ENCODE data around the gene PLXNA4.

DNA sequence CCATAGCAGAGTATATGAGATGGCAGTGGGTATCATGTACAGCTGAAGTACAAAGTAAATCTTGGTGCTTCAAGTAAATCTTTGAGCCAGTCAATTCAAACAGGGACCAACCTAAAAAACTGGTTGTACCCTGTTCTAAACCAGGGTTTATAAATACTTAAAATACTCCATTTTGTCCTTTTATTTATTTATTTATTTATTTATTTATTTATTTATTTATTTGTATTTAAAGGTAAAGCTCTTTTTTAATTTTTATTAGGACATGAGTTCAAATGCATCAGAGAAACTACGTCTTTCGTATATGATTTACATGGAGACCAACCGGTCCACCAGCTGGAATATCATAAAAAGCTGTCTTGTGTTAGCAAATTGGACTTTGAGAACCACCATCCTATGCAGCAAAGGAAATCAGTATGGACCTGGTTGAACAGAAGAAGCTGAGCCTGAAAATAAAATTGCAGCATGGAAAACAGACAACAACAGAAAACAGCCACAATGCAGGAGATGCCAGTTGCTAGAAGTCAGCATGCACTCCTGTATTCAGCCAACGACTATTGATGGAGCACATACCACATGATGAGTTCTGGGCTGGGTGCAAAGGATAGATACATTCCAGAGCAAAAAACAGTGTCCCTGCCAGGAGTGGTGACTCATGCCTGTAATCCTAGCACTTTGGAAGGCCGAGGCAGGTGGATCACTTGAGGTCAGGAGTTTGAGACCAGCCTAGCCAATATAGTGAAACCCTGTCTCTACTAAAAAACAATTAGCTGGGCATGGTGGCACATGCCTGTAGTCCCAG is 60.0 kb downstream of the PLXNA4 start:
- TF ChIP-seq, protein P1, sequence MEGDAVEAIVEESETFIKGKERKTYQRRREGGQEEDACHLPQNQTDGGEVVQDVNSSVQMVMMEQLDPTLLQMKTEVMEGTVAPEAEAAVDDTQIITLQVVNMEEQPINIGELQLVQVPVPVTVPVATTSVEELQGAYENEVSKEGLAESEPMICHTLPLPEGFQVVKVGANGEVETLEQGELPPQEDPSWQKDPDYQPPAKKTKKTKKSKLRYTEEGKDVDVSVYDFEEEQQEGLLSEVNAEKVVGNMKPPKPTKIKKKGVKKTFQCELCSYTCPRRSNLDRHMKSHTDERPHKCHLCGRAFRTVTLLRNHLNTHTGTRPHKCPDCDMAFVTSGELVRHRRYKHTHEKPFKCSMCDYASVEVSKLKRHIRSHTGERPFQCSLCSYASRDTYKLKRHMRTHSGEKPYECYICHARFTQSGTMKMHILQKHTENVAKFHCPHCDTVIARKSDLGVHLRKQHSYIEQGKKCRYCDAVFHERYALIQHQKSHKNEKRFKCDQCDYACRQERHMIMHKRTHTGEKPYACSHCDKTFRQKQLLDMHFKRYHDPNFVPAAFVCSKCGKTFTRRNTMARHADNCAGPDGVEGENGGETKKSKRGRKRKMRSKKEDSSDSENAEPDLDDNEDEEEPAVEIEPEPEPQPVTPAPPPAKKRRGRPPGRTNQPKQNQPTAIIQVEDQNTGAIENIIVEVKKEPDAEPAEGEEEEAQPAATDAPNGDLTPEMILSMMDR (conservative IDR thresholded peaks at IDR 0.05), result no peak
- TF ChIP-seq EZH2 (IDR thresholded peaks at IDR 0.05; ENCODE audit: low read depth), result no peak

All from PC-9 (cell line).